Activated CD4-positive, alpha-beta T cell treated with anti-CD3 and anti-CD28 coated beads, Interleukin-2, Interleukin-4, amounts not matched to agents 100 ng/mL and 50 ng/mL, durations not matched to agents 16 hours and 8 hours (primary cell): Measurements from ENCODE around the gene METTL21A.
"Not testable (repeated sequence)": the region's sequence is repeated elsewhere in the genome, so short reads cannot be mapped to it uniquely, and the experiment has no call there.

Source experiments
- DNase-seq: peaks from one replicate; pipeline ENCODE4 v3.0.0-alpha.2; 2020; ENCODE audit warnings: low spot score

Gene METTL21A

DNA sequence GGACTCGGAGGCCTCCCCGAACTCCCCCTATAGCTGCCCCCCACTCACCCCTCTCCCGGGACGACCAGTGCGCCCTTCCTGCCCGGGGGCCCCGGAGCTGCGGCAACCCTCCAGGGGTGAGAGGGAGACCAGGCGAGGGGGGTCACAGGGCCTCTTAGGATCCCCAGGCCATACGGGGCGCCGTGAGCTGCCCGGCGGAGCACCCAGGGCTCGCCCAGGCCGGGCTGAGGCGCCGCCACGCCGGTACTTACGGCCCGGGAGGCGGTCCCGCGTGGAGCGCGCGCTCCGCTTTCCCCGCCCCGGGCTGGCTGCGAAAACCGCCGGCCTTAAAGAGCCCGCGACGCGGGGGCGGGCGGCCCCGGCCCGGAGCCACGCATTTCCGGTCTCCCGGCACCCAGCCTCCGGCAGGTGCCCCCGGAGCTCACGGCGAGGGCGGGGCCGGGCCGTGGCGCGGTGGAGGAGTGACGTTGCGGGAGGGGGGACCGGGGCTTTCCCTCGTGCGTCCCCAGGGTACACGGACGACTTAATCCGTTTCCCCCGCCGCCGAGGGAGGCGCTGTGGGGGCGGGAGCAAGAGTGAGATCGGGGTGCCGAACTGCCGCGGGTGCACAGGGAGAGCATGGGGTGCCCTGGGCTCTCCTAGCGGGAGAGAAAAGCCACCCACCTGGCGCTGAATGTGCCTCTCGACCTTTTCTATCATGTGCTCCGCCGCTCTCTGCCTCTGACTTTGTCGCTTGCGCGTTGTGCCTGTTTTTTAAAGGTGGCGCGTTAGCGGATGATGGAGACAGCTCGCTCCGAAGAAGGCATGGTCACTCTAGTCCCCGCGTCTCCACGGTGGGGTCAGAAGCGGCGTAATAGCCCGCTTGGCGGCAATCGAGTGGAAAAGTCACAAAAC lies at the start of gene METTL21A:
Gene METTL21A (minus strand): TSS at position 381 of the 894 bp plus-strand sequence. CDS start 1,019 bp downstream, outside the sequence.
- peak; percentile 95 for DNase-seq

DNA sequence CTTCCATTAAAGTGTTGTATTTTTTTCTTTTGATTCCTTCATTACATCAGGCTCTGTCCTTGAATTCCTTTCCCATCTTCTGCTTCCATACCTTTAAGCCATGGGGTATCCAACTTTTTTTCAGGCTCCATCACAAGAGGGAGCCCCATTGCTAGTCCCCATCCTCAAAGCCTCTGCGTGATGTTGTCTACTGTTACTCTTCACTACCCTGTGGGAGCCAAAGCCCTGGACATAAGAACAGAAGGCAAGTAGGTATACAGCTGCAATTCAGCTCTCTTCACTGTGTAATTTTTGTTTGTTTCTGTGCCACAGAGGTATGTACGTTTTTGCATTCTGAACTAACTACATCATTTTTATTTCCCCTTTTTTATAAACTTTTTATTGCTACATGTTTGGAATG lies 49.6 kb upstream of the METTL21A start:
- DNase-seq, result no peak

DNA sequence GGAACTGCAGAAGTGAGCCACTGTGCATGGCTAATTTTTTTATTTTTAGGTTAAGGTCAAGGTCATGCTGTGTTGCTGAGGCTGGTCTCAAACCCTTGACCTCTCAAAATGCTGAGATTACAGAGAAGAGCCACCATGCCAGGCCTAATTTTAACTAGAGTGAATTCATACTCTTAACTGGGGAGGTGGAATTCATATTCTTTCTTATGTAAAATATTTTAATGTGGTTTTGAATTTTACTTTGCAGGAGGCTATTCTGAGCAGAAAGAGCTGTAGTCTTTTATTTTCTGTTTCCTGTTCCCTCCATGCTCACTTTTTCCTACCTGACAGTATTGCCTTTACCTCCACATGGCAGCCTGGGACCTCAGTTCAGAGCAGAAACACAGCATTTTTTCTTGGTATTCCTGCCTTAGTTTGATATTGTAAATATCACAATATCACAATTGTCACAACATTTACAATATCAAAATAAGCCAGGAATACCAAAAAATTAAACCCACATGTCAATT lies 49.1 kb upstream of the METTL21A start:
- no peak for DNase-seq

DNA sequence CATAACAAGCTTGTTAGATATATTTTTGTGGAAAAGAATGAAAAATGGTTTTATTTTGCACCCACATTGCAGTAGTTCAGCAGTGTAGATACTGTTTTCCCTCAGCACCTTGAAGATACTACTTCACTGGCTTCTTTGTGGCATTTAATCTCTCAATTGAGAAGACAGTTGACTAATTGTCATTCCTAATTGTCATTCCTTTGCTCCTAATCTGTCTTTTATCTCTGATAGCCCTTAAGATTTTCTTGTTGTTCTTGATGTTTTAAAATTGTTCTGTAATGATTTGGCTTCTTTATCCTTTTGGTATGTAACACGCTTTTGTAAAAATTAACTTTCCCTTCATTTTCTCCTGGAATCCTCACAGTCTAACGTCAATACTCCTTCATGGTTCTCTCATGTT lies 48.2 kb upstream of the METTL21A start:
- no peak for DNase-seq

DNA sequence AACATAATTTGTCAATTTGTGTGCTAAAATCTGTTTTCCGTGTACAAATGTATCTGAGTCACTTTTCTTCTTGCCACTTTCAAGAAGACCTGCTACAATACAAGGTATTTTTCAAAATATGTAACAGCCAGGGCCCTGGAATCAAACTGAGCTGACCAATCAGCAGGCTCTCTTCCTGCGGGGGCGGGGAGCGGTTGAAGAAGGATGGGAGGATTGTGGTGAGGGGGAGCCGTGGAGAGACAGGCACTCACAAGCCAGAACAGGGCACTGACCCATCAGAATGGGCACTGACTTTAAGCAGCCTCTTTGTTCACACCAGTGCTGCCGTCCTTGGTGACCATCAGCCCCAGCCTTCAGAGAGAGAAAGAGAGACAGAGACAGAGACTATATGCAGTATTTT lies 45.7 kb upstream of the METTL21A start:
- no peak for DNase-seq

DNA sequence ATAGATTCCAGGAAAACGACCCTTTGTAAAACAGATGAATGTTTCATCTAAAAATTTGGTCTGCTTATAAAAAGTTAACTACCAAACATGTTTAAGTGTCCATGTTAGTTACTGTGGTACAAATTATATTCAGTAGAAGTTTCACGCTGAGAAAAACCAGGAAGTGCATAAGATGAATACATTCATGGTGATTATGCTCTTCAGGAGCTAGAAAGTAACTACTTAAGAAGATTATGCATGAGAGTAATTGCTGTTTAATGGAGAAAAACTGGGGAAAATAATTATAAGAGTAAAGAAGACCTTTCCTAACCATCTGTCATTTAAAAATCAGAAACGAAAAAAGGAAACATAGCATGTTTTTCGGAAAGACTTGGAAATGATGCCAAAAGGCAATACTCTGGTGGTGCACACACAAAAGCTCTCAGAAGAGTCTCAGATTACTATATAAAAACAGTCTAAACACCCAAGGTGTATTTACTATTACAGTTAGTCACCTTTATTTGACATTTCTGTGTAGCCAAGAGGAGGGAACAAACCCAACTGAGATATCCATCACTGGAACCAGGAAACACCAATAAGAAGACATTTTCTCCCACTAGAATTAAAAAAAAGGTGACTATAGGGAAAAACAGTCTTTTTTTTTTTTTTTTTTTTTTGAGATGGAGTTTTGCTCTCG lies 38.8 kb upstream of the METTL21A start:
- no peak for DNase-seq

DNA sequence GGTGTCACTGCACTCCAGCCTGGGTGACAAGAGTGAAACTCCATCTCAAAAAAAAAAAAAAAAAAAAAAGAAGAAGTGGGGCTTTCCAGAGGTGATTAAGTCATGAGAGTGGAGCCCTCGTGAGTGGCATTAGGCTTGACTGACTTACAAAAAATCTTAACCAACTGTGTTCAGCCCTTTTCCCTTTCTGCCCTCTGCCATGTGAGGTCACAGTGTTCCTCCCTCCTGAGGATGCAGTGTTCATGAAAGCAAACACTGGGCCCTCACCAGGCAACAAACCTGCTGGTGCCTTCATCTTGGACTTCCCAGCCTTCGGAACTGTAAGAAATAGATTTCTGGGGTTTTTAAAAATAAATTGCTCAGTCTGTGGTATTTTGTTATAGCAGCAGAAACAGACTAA lies 37.0 kb upstream of the METTL21A start:
- no peak for DNase-seq

DNA sequence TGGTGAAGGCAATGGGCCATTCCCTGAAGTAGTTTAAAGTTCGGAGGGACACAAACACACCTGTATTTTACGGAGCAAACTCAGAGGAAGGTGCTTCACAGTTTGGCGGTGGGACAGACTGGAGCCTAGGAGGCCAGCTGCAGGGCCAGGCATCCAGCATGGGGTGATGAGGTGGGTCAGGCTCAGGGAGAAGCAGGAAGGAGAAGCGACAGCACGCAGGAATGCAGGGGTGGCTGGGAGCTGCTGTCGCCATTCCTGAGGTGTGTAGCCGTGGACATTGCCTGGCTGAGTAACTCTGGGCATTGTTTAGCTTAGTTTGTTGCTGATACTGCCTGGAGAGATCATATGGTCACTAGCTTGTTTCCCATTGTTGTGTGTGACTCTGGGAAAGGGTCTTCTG lies 35.8 kb upstream of the METTL21A start:
- DNase-seq, result no peak

DNA sequence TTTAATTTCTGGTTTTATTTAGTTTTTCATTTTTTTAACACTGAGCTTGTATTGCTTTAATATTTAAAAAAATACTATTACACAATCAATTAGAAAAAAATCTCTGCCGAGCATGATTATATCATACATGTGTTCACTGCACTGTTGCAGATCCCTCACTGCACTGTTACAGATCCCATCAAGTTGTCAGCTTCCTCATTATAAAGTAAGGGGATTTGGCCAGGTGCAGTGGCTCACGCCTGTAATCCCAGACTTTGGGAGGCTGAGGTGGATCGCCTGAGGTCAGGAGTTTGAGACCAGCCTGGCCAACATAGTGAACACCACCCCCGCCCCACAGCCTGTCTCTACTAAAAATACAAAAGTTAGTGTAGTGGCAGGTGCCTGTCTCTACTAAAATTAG lies 33.0 kb upstream of the METTL21A start:
- DNase-seq, result no peak

DNA sequence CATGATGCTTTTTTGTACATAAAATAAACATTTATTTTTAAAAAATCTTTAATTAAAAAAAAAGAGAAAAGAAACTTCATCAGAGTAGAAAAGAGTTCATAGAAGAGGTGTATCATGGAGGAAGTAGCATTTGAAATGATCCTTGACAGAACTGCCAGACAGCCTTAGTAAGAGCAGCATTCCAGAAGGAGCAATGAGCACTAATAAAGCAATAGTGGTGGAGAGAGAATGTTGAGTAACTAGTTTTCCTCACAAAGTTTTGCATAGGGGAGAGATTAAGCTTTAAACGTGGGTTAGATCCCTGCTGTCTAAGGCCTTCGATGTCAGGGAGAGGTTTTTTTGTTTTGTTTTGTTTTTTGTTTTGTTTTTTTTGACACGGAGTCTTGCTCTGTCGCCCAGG lies 29.8 kb upstream of the METTL21A start:
- DNase-seq, result no peak

DNA sequence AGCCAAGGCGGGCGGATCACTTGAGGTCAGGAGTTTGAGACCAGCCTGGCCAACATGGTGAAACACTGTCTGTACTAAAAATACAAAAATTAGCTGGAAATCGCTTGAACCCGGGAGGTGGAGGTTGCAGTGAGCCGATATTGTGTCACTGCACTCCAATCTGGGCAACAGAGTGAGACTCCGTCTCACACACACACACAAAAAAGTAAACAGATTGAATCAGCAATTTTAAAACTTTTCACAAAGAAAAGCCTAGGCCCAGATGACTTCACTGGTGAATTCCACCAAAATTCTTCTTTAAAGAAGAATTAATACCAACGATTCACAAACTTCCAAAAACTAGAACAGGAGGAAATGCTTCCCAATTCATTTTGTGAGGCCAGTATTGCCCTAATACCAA lies 21.4 kb upstream of the METTL21A start:
- not testable (repeated sequence) for DNase-seq

DNA sequence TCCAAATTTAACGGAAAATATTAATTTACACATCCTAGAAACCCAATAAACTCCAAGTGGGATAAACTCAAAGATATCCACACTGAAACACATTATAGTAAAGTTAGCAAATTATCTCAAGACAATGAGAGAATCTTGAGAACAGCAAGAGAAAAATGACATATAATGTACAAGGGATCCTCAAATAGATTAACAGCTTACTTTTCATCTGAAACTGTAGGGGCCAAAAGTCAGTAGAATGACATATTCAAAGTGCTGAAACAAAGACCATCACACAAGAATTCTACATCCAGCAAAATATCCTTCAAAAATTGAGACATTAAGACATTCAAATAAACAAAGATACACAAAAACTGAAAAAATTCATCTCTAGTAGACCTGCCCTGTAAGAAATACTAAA lies 18.7 kb upstream of the METTL21A start:
- no peak for DNase-seq

DNA sequence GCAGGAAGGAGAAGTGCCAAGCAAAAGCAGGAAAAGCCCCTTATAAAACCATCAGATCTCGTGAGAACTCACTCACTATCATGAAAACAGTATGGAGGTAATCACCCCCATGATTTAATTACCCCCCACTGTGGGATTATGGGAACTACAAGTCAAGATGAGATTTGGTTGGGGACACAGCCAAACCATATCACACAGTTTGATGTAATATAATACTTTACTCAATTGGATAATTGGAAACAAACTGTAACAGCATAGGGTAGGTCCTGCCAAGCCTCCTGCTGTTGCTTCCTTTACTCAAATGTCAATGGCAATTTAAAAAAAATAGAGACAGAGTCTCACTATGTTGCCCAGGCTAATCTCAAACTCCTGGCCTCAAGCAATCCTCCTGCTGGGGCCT lies 15.5 kb upstream of the METTL21A start:
- no peak for DNase-seq

DNA sequence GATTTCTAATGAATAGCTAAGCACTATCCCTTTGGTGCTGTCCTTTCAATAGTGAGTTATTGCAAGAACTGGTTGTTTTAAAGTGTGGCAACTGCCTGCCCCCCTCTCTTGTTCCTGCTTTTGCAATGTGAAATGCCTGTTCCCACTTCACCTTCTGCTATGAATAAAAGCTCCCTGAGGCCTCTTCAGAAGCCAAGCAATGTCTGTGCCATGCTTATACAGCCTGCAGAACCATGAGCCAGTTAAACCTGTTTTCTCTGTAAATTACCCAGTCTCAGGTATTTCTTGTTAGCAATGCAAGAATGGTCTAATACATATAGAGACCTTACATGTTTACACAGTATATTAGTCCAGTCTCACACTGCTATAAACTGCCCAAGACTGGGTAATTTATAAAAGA lies 15.0 kb upstream of the METTL21A start:
- no peak for DNase-seq

DNA sequence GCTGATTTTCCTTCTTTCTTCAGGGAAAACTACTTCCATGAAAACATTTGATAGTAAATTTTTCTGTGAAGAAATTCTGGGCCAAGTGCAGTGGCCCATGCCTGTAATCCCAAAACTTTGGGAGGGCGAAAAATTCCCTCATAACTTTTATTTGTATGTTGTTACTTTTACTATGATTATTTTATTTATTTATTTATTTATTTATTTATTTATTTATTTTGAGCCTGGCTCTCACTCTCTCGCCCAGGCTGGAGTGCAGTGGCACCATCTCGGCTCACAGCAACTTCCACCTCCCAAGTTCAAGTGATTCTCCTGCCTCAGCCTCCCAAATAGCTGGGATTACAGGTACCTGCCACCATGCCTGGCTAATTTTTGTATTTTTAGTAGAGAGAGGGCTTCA lies 14.1 kb upstream of the METTL21A start:
- not testable (repeated sequence) for DNase-seq

DNA sequence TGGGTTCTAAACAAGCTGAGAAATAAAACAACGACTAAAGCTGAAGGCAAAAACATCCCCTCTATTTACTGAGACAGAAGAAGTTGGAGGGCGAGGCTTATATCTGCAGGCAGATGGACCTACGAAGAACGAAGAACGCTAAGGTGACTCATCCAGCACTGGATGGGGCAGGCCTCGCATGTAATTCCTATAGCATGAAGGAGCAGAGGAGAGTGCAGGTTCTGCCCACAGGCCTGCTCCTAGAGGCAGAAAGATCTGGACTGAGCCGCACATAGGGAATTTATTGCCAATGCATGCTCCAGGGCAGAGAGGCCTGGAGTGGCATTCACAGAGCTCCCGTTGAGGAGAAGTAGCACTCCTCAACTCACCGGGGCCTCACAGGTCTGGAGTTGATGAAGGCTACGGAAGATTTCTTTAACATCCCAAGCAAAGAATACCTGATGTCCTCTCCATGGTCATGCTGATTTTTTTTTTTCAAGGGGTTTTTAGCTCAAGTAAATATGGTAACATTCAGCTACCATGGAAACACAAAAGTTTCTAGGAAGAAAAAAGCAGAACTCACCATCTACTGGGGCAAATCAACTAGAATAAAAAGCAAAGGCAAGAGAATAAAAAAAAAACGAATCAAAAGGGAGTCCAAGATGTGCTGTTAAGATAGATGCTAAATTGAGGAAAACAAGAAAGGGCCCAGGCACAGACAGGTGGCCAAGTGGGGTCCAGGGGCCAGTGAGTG lies 10.4 kb upstream of the METTL21A start:
- no peak for DNase-seq

DNA sequence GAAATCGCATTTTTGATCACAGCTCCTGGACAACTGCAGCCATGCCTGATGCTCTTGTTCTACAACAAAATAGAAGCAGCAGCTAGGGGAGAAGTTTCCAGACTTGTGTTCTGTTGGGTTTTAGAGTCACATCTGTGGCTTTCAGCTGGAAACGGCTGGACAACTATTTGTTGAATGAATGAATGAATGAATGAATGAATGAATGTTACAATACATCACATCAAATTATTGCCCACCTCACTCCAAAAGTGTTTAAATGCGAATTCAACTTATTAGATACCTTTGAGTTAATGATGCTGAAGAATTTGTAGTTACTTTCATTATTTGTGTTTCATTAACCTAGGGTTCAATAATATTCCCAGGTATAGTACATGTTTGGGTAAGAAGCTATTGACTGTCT lies 8.5 kb upstream of the METTL21A start:
- DNase-seq, result no peak

DNA sequence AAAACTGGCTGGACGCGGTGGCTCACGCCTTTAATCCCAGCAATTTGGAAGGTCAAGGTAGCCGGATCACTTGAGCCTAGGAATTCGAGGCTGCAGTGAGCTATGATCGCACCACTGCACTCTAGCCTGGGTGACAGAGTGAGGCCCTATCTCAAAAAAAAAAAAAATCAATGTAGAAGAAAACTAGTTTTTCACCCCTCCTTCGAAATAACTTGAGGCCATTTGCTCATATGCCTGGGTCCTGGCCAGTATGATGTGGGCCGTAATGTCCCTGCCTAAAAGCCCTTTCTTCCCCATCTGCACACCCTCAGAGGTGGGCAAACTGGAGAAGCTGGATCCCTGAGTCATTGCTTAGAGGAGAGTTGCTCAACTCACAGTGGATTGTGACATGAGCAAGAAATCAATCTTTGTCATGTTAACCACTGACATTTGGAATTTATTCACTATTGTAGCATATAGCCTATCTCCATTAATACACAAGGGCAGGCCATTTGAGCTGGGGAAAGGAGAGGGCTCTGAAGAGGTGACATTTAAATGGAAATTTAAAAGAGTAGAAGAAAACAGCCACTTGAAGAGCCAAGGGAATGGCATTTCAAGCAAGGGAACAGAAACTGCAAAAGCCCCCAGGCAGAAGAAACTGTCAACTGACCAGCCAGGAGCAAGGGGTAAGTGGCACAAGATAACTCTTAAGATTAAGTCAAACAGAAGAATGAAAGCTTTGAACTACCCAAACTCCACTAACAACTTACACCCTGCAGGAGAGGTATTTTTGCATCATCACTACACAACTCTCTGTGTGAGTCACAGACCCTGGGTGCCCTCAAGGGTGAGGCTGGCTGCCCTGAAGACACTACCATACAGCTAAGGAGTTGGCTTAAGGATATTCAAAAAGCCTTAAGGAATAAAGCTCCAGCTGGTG lies 7.6 kb upstream of the METTL21A start:
- peak; percentile 28 for DNase-seq

DNA sequence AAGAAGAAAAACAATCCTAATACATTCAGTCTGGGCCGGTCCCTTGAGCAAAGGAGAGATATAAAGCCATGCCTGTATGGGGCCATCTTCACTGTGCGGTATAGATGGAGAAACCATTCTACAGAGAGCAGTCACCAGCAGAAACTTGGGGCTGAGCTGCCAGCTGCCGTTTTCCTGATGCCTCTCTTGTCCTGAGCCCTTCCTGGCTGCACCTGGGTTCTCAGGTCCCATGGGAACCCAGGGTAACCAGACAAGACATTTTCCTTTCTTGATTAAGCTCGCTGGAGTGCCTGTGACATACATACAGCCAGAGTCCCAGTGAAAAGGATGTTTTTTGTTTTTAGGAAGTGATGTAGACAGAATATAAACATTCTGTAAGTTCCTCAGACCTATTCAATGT lies 5.3 kb upstream of the METTL21A start:
- DNase-seq, result no peak

DNA sequence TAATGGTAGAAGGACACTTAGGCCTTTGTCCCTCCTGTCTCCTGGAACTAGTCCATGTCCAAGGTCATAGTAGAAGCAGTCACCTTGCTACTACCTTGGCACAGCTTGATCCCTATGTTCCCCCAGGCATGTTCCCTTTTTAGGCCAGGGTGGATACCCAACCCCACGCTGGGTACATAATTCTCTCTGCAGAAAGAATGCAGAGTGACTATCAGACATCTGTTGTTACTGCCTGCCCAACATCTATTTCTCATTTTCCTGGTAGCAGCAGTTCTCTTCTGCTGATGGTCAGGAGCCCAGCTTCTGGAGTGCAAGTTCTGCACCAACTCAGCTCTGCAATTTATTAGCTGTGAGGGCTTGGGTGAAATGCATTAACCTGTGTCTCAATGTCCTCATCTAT lies 4.4 kb upstream of the METTL21A start:
- DNase-seq, result no peak

DNA sequence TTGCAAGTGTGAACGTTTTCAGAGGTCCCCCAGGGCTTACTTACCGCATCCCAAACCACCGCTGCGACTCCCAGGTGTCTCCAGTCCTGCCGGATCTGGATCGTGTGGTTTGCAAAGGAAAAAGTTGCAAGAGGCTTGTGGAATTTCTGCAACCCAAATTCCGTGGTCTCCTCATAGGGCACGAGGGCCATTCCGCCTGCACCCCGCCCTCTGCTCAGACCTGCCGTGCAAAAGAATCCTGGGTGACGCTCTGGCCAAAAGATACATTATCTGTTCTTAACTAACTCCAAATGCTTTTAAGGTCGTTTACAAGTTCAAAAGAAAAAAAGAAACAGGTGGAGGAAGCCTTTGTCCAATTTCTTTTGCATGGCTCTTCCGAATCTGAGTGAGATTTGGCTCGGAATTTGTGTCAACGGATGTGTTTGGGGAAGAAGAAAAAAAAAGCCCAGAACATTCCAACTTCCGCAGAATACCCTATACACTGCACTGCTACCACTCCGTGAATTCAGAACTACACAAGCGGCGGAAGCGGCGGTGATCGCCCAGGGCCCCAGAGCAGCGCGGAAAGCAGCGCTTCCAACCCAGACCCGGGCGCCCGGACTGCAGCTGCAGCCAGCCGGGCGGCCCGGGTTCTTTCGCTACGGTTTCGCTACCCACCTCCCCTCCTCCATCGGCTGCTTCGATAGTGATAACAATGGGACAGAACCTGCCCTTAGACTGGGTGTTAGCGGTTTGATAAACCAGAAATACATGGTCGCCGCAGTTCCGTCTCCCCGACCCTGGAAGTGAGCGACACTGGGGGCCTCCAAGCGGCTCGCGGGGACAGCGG lies 795 bp downstream of the METTL21A start:
- DNase-seq, result peak; percentile 79
